ENCODE measurements around the gene CNTN6.

CNTN6 gene

GRCh38 chr3:1147326-1147725 is 54.5 kb downstream of the CNTN6 start (continued):
- TF ChIP-seq ZBTB49 (tag by site-specific recombination; IDR thresholded peaks at IDR 0.05; ENCODE audit: low read depth) = no peak
- TF ChIP-seq SP3 (tag by site-specific recombination; IDR thresholded peaks at IDR 0.05) = no peak

- TF ChIP-seq YY2 (tag by site-specific recombination; IDR thresholded peaks at IDR 0.05) = no peak
- no peak for TF ChIP-seq ZNF48 (tag by site-specific recombination; IDR thresholded peaks at IDR 0.05)
- no peak for TF ChIP-seq ZNF366 (tag by site-specific recombination; conservative IDR thresholded peaks at IDR 0.05)
- Histone ChIP-seq H3K4me1 (ENCODE audit: control insufficient read depth, insufficient read depth, low read length) (no peaks in the 10 kb centered on the region), H3K36me3 (ENCODE audit: control insufficient read depth in 2 of 2, insufficient read depth in 1 of 2, low read length in 2 of 2) (no peaks in the 10 kb centered on the region), H3K4me3 (ENCODE audit: low read depth, low read length) (no peak overlapping the region), H3K27ac (ENCODE audit: extremely low read depth, low read depth, low read length) (no peak overlapping the region), H3K9me3 (ENCODE audit: control insufficient read depth, insufficient read depth, low read depth, low read length) (no peaks in the 10 kb centered on the region)
- ChIA-PET CTCF (no interaction called here), POLR2A (no interaction called here)
These were observed 55.0 kb downstream of the CNTN6 start for GRCh38 chr3:1147819-1148218.

GRCh38 chr3:1164101-1164500 is 71.3 kb downstream of the CNTN6 start:
- Histone ChIP-seq H3K4me3 (ENCODE audit: low read depth, low read length) (no peak overlapping the region), H3K9me3 (ENCODE audit: control insufficient read depth, insufficient read depth, low read depth, low read length) (no peaks in the 10 kb centered on the region), H3K36me3 (ENCODE audit: control insufficient read depth in 2 of 2, insufficient read depth in 1 of 2, low read length in 2 of 2) (no peaks in the 10 kb centered on the region), H3K27ac (ENCODE audit: extremely low read depth, low read depth, low read length) (no peak overlapping the region), H3K4me1 (ENCODE audit: control insufficient read depth, insufficient read depth, low read length) (no peaks in the 10 kb centered on the region)
- POLR2A ChIA-PET = no interaction called here
- CTCF ChIA-PET = interaction anchor here (0.6 to 0.7 kb wide), 2 partner anchors 108 to 693 kb away, joined by 3 read pairs; no protein-coding TSS in a partner anchor
- no peak for TF ChIP-seq FEZF1 (tag by site-specific recombination; IDR thresholded peaks at IDR 0.05)
- TF ChIP-seq ZNF707 (tag by site-specific recombination; IDR thresholded peaks at IDR 0.05) = no peak
- TF ChIP-seq ZBTB7A (tag by site-specific recombination; IDR thresholded peaks at IDR 0.05; ENCODE audit: low read depth) = no peak
- no peak for TF ChIP-seq ZNF202 (tag by site-specific recombination; IDR thresholded peaks at IDR 0.05; ENCODE audit: borderline replicate concordance)
- TF ChIP-seq ZNF280D (tag by site-specific recombination; IDR thresholded peaks at IDR 0.05) = no peak
- no peak for TF ChIP-seq MEIS1 (CRISPR knock-in tag; IDR thresholded peaks at IDR 0.05; ENCODE audit: borderline replicate concordance)
- TF ChIP-seq ZNF658 (tag by site-specific recombination; IDR thresholded peaks at IDR 0.05) = no peak
- TF ChIP-seq ZNF558 (tag by site-specific recombination; IDR thresholded peaks at IDR 0.05) = no peak
- no peak for TF ChIP-seq ZFP37 (tag by site-specific recombination; IDR thresholded peaks at IDR 0.05)
- TF ChIP-seq ZBTB26 (tag by site-specific recombination; optimal IDR thresholded peaks at IDR 0.05) = no peak
- no peak for TF ChIP-seq SCRT2 (tag by site-specific recombination; IDR thresholded peaks at IDR 0.05)
- TF ChIP-seq ZNF621 (tag by site-specific recombination; IDR thresholded peaks at IDR 0.05) = no peak
- no peak for TF ChIP-seq ZFP3 (tag by site-specific recombination; IDR thresholded peaks at IDR 0.05; ENCODE audit: low read depth)
- no peak for TF ChIP-seq ZNF239 (tag by site-specific recombination; IDR thresholded peaks at IDR 0.05)
- TF ChIP-seq ZNF692 (tag by site-specific recombination; IDR thresholded peaks at IDR 0.05) = no peak
- no peak for TF ChIP-seq ZFP69B (tag by site-specific recombination; IDR thresholded peaks at IDR 0.05)

Measured in HEK293 (cell line).